Amniotic stem cell (primary cell): ENCODE results near the gene ATPAF2.
"Not testable (repeated sequence)": the region's sequence is repeated elsewhere in the genome, so short reads cannot be mapped to it uniquely, and the experiment has no call there.

Source experiments
- DNase-seq: peaks from one replicate; lab custom pipeline; 2025; lab: John Stamatoyannopoulos, UW

The ATPAF2 gene

GRCh38 chr17:18009609-18010420 is 29.2 kb downstream of the ATPAF2 start:
- DNase-seq: no peak

DNA sequence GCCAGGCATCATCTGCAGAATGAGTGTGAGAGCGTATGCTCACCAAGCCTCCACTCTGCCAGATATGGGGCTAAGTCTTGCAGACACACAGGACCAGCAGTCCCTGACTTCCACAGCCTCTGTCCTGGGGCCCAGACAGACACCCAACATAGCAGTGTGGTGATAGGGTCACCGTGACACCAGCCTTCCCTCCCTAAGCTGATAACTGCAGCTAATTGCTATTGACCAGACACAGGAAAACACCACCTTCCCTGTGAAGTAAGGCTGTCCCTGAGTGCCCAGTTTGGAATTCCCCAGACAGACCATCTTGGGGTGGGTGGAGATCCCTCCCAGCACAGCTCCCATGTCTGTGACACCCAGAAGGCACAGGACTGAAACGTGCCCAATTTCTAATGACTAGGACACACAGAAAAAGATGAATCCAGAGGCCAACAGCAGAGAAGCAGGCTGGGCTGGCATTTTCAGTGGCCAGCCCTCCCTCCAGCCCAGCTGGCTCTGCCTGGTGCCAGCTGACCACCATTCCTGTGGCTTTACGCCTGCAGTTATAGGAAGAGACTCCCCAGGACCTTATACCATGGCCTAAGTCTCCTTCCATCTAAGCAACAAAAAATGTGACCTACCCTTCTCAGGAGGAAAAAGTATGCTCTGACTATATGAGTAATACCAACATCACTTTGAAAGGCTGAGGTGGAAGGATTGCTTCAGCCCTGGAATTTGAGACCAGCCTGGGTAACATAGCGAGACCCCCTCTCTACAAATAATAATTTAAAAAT is 30.3 kb downstream of the ATPAF2 start:
- peak; percentile 19 for DNase-seq

DNA sequence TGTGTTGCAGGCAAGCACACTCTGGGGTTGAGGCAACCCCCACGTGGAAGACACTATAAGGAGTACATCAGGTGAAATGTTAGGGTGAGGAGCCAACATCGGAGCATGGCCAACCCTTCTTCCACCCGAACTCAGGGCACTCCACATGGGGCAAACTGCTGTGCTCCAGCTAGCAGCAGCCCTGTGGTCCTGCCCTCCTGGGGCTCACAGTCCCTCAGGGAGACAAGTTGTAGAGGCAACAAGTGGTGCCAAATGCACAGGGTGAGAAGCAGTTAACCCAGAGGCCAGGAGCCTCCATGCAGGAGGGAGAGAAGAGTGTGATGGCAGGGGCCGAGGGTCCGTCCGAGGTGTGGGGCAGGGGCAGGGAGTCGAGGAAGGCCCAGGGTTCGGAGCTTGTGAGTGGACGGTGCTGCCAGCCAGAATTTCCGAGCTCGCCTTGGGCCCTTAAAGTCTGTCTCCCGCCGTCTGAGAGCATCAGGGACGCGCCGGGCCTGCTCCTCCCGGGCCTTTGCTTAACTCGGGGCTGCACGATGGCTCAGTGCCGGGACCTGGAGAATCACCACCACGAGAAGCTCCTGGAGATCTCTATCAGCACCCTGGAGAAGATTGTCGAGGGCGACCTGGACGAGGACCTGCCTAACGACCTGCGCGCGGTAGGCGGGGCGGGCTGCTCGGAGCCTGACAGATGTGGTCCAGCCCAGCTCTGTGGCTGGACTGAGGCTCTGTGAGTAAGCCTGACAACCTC is 32.3 kb downstream of the ATPAF2 start:
- DNase-seq: no peak

DNA sequence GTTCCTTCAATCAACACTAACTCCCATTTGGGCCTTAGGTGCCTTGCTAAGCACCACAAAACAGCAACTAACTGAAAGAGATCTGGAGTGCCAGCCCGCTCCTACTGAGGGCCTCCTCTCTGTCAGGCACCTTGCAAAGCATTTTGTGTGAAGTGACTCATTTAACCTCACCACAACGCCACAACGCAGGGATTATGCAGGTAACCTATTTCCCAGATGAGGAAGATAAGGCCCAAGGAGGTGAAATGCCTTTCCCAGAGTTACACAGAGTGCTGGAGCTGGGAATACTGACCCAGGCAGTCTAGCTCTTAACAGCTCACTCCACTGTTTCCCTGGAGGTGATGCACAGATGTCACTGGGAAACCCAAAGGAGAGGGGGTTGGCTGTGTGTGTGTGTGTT is 33.5 kb downstream of the ATPAF2 start:
- no peak for DNase-seq

DNA sequence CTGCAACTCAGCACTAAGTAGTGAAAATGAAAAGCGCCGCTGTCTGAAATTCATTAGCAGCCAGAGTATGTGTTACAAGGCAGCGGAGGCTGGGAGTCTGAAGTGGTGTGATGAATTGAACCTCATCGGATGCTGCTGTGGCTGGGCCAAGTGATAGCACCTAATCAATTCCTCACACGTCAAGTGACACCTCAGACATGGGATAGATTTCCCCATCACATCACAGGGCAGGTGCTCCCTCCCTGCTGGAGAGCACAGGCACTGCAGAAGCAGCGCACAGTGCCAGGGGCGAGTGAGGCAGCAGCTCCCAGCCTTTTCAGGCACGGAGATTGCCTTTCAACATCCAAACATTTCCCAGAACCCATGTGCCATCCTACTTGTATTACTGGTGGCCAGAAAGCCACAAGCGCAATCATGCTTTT is 34.1 kb downstream of the ATPAF2 start:
- no peak for DNase-seq

GRCh38 chr17:18004345-18004744 is 34.6 kb downstream of the ATPAF2 start:
- DNase-seq: no peak

DNA sequence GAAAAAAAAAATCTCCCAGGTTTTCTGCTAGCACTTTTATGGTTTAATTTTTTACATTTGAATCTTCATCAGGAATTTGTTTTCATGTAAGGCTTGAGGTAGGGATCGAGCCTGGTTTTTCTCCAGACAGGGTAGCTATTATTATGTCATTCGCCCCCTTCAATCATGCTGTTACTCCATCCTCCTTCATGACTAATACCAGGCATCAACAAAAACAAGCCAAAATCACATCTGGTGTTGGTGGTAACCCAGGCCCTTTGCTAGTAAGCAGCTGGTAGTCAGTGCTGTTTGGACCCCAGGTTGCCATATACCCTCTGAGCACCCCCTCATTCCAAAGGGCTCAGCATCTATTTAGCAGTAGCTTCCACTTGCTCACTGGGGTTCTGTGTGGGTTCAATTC is 36.8 kb downstream of the ATPAF2 start:
- no peak for DNase-seq

GRCh38 chr17:18000030-18000408 is 38.9 kb downstream of the ATPAF2 start:
- DNase-seq: no peak

GRCh38 chr17:17999364-18000029 is 39.5 kb downstream of the ATPAF2 start:
- no peak for DNase-seq

DNA sequence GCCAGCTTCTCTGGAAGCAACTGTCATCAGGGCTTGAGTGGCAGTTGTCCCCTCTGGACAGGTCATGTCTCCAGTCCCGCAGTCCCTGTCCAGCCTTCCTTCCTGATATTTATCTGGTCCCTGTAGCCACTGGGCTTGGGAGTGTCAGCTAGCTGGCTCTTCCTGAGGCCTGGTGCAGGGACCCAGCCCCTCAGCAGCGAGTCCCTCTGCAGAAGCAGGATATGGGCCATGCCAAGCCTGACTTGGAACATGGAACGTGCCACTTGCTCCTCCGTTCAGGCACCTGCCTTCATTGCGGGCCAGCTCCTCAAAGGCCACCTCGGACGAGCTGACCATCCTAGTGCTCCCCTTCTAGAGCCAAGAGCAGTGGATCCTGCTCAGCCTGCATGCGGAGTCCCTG is 40.0 kb downstream of the ATPAF2 start:
- DNase-seq: no peak

GRCh38 chr17:17995887-17996286 is 43.1 kb downstream of the ATPAF2 start:
- DNase-seq: not testable (repeated sequence)

DNA sequence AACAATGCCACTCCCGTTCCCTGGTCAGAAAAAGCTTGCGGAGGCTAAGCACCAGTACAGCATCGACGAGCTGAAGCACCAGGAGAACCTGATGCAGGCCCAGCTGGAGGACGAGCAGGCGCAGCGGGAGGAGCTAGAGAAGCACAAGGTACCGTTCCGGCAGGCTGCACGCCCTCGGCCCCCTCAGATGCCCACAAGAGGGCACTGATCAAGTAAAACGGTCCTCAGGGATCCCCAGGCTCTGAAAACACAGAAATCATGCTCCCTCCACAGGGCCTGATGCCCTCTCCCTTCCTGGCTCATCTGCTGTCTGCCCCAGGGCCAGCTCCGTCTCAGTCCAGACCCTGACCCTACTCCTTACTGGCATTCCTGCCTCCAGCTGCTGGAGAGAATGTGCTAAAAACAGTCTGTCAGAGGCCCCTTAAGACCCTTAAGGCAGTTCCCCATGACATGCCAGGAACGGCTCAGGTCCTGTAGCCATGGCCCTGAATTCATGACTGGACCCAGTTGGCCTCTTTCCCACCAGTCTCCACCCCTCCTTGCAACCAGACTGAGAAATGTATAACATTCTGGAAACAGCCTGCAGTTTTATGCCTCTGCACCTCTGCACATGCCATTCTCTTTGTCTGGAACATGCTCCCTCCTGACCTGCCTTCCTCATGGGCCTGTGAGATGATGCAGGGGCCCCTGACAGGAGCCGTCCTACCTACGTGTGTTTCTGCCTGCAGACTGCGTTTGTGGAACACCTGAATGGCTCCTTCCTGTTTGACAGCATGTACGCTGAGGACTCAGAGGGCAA is 44.5 kb downstream of the ATPAF2 start:
- no peak for DNase-seq

- no peak for DNase-seq
Measured at GRCh38 chr17:17993852-17994251, 45.1 kb downstream of the ATPAF2 start.

DNA sequence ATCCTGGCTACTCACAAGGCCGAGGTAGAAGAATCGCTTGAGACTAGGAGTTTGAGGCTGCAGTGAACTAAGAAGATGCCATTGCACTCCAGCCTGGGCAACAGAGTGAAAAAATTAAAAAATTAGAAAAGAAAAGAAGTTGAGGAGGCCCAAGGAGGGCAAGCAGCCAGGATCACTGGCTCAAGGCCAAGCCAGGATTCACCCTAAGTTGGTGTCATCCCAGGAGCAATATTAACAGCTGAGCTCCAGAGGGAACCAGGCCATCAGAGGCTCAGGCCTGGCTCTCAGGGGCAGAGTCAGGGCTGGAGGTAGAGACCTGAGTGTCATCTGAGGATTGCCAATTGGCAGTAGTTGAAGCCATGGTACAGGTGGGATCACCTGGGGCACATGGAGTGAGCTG is 45.6 kb downstream of the ATPAF2 start:
- no peak for DNase-seq

DNA sequence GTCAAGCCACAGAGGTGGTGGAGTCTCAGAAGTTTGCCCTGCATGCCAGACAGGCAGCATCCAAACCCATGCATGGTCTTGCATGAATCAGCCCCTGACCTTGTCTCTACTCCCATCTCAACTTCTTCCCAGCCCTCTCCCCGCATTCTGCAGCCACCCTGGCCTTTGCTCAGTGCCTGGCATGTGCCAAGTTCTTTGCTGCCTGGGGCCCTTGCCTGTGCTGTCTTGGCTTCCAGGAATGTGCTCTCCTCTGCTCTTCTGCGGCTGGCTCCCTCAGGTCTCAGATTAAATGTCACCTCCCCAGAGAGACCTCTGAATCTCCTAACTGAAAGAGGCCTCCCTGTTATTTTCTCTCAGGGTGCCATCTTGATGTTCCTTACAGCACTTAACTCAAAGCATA is 48.7 kb downstream of the ATPAF2 start:
- no peak for DNase-seq

GRCh38 chr17:17989618-17990017 is 49.4 kb downstream of the ATPAF2 start:
- DNase-seq: no peak

DNA sequence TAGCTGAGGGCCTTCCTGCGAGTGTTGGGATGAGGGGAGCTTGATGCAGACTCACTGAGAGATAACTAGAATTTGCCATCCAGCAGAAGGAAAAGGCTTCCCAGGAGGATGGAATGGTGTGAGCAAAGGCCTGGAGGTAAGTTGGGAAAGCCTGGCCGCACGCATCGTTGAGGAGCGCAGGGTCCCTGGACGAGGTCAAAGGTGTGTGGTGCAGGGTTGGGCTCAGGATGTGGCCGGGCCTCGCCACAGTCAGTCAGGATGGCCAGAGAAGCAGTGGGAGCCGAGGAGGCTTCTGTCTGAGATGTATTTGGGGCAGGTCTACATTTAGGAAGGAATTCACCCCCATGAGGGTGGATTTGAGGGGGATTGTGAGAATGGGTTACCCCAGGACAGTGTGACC is 49.9 kb downstream of the ATPAF2 start:
- no peak for DNase-seq

DNA sequence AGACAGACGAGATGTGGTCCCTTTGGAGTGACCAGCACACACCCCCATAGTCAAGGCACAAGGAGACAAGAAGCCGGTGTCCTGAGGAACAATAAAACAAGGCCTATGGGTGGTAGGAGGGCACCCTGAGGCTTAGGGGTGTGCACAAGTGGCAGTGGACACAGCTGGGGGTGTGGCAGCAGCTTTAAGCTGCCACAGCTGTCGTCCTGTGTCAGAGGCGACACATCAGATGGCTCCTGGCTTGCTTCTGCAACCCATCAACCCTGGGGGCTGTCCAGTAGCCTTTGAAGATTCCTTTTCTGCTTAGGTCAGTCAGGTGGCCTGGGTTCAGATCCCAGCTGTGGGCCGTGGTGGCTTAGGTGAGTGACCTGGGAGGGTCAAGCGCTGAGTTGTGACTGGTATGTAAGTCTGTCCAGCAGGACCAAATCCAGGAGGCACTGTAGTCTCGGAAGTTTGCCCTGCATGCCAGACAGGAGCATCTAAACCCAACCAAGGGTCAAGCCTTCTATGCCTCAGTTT is 50.5 kb downstream of the ATPAF2 start:
- DNase-seq: no peak

DNA sequence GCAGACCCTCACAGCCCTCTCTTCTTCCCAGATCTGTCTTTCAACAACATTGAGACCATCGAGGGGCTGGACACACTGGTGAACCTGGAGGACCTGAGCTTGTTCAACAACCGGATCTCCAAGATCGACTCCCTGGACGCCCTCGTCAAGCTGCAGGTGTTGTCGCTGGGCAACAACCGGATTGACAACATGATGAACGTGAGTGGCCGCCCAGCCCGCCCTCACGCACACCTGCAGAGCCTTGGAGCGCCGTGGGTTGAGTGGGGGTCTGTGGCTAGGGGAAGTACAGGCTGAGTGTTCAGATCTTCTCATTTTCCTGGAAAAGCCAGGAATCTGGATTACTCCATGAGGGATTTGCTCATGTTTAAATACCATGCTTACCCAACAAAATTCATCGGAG is 51.1 kb downstream of the ATPAF2 start:
- no peak for DNase-seq

GRCh38 chr17:17987187-17987896 is 51.6 kb downstream of the ATPAF2 start:
- DNase-seq: no peak
